Activated naive CD4-positive, alpha-beta T cell treated with anti-CD3 and anti-CD28 coated beads, Interleukin-2, amount 50 U/mL, for 72 hours (primary cell): ENCODE measurements around the gene FRAT2. TPM values are rescaled to one million over a fixed set of nuclear protein-coding genes. Genes with fewer than 3 reads are reported as not detected.
A peak's percentile ranks its signal among the peaks of the same experiment; 100 is the strongest.
"Not testable (repeated sequence)": the region's sequence is repeated elsewhere in the genome, so short reads cannot be mapped to it uniquely, and the experiment has no call there.

ENCODE experiments used
- ATAC-seq, 2 donors: fragments of 150-1000 bp; cut with Tn5 transposase; 2 replicates each; pipeline ENCODE4 v1.10.0; 2021; ENCODE audit warnings: mild to moderate bottlenecking in 2 of 2, moderate library complexity in 2 of 2
- DNase-seq, 2 donors: peaks; one replicate each; pipeline ENCODE4 v3.0.0; 2021 to 2022; ENCODE audit warnings: low spot score in 2 of 2
- H3K27ac Mint-ChIP-seq, 2 donors: one replicate each; pipeline ENCODE4 v1.8.0; 2022; ENCODE audit warnings: mild to moderate bottlenecking in 2 of 2, mixed read lengths in 2 of 2
- H3K36me3 Mint-ChIP-seq, 2 donors: one replicate each; pipeline ENCODE4 v1.8.0; 2022; ENCODE audit warnings: mixed read lengths in 2 of 2
- H3K9me3 Mint-ChIP-seq, 2 donors: one replicate each; pipeline ENCODE4 v1.8.0; 2022; ENCODE audit warnings: mixed read lengths in 2 of 2
- total RNA-seq, 2 donors: library from RNA; stranded (reverse); gene quantifications; one replicate each; pipeline ENCODE4 v1.2.3, GENCODE V29; 2022

The FRAT2 gene
- total RNA-seq, 2 donors from 2014 or later, result 6.9 to 12.5 TPM

DNA sequence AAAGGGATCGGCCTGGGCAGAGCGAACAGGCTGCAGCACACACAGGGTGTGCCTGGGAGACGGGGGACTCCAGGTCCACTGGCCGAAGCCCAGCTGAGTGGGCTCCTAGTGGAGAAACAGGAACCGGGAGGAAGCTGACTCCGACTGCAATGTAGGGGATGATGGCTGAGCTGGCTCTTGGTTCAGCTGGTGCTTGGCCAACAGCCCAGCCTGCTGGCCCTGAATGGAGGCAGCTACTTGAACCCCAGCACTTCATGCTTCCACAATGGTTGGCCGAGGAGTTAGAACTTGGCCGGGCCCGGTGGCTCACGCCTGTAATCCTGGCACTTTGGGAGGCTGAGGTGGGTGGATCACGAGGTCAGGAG, 27.0 kb upstream of the FRAT2 start:
- ATAC-seq (no peak), DNase-seq (no peak)
- peak overlapping the region in 1 of 2 donors; percentile 74 for H3K27ac Mint-ChIP-seq
- H3K36me3 Mint-ChIP-seq, result peaks cover 7 to 14% of the 10 kb centered on the region in 2 donors
- H3K9me3 Mint-ChIP-seq, result no peaks in the 10 kb centered on the region

GRCh38 chr10:97360705-97361536, 26.4 kb upstream of the FRAT2 start:
- ATAC-seq, result no peak
- H3K27ac Mint-ChIP-seq, result peak overlapping the region; percentile 29 to 90
- peaks cover 7 to 17% of the 10 kb centered on the region in 2 donors for H3K36me3 Mint-ChIP-seq
- H3K9me3 Mint-ChIP-seq, result no peaks in the 10 kb centered on the region
- no peak for DNase-seq

DNA sequence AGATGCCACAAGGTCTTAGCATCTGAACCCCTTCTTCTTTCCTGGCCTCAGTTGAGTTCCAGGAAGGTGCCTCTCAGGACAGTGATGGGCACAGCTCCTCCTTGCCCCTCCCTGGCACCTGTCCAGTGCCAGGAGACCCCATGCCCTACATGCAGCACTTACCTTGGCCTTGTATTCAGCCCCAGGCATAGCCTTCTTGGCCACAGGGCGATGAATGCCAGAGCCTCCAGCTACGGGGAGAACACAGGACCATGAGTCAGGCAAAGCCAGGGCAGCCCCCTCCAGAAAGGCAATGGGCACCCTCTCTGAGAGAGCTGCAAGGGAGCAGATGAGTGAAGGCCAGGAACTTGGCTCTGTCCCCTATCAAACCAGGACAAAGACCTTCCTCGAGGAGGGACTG, 24.3 kb upstream of the FRAT2 start:
- no peak for ATAC-seq
- DNase-seq, result no peak
- peak overlapping the region in 1 of 2 donors; percentile 37 for H3K27ac Mint-ChIP-seq
- no peaks in the 10 kb centered on the region for H3K9me3 Mint-ChIP-seq
- peaks cover 0 to 8% of the 10 kb centered on the region in 2 donors for H3K36me3 Mint-ChIP-seq

DNA sequence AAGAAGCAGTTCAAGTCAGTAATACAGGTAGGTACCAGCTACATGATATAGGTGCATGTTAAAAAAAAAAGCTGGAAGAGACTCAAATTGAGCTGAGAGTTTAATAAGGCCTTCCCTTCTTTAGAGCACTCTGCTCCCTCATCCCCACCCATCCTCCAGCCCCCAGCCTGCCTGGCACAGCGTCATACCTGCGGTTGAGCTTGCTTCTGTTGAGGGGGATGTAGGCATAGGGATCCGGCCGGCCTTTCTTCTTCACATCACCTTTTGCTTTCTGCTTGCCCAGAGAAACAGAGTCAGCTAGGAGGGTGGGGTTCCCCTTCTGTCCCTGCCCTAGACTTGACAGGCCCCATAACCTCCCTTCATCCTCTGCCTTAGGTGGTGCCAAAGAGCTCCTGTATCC, 23.8 kb upstream of the FRAT2 start:
- no peak for ATAC-seq

GRCh38 chr10:97356918-97357317, 22.4 kb upstream of the FRAT2 start:
- H3K27ac Mint-ChIP-seq, result no peak overlapping the region
- peaks cover 0 to 8% of the 10 kb centered on the region in 2 donors for H3K36me3 Mint-ChIP-seq
- no peak for ATAC-seq
- DNase-seq, result no peak
- no peaks in the 10 kb centered on the region for H3K9me3 Mint-ChIP-seq

More for the DNA sequence above, 23.8 kb upstream of the FRAT2 start:
- no peak for DNase-seq
- no peaks in the 10 kb centered on the region for H3K9me3 Mint-ChIP-seq
- H3K27ac Mint-ChIP-seq, result no peak overlapping the region
- H3K36me3 Mint-ChIP-seq, result peaks cover 0 to 8% of the 10 kb centered on the region in 2 donors

DNA sequence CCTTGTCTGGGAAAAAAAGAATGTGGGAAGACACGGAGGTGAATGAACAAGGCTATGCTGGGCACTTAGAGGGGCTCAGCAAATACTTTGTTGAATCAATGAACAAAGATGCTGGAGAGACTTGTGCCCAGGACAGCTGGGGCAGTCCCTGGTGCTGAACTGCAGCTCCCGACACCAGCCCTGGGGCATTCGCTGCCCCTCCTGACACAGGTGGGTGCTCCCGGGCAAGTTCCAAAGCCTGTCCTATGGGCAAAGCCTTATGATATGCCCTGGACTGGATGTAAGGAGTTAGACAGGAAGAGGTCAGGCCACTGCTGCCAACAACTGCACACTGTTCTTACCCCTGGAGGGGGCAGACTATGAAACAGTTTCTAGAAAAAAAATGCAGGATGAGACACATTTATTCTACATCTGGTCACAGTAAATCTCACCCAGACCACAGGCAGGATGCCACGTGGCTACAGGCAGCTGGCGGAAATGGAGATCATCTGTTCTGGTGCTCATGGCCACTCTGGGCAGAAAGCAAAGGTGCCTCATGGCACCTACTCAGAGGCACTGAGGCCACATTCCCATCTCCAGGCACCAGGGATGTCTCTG, 21.9 kb upstream of the FRAT2 start:
- no peaks in the 10 kb centered on the region for H3K9me3 Mint-ChIP-seq
- no peak for DNase-seq
- peak overlapping the region; percentile 59 to 61 for H3K27ac Mint-ChIP-seq
- peaks cover 0 to 8% of the 10 kb centered on the region in 2 donors for H3K36me3 Mint-ChIP-seq
- no peak for ATAC-seq

DNA sequence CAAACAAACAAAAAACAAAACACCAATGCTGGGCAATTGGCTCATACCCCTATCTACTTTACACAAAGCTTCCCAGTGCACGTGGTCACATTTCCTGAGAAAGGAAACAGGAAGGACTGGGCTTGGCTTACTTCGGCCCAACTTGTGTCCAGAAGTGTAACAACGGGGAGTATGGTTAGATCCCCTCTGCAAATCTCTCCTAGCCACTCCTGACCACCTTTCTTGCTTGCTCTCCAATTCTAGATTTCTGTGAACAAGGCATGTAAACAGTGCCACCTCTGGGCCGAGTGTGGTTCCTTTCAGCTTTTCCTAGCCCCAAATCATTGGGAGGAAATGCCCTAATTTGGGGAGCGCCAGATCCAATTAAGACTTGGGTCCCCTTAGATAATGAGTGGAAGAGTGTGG, 21.0 kb upstream of the FRAT2 start:
- H3K27ac Mint-ChIP-seq, result peak overlapping the region in 1 of 2 donors; percentile 63
- peaks cover 0 to 8% of the 10 kb centered on the region in 2 donors for H3K36me3 Mint-ChIP-seq
- H3K9me3 Mint-ChIP-seq, result no peaks in the 10 kb centered on the region
- DNase-seq (no peak), ATAC-seq (no peak)

DNA sequence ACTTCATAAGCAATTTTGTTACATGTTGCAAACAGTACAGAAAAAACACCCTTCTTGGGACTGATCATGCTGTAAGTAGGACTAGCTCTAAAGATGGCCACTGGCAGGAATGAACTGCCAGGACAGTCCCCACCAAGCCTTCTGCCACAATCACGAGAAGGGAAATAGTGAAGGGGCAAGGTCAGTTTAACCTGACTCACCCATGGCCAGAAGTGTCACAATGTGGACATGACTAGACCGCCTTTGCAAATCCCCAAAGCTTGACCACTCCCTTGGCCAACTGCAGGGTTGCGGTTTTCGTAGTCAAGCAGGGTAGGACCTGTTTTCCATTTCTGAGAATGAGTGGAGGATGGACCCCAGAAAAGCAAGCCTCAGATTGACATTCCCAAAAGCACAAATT, 19.4 kb upstream of the FRAT2 start:
- Mint-ChIP-seq H3K9me3 (no peaks in the 10 kb centered on the region), H3K27ac (no peak overlapping the region), H3K36me3 (peaks cover 0 to 8% of the 10 kb centered on the region in 2 donors)
- ATAC-seq (no peak), DNase-seq (no peak)

- no peak overlapping the region for H3K27ac Mint-ChIP-seq
These were observed 15.4 kb upstream of the FRAT2 start for GRCh38 chr10:97349752-97350513.

GRCh38 chr10:97347317-97347716, 12.8 kb upstream of the FRAT2 start:
- Mint-ChIP-seq H3K9me3 (no peaks in the 10 kb centered on the region), H3K27ac (no peak overlapping the region), H3K36me3 (no peaks in the 10 kb centered on the region)
- ATAC-seq, result no peak
- no peak for DNase-seq

More at GRCh38 chr10:97349752-97350513, 15.4 kb upstream of the FRAT2 start:
- DNase-seq (no peak), ATAC-seq (no peak)
- Mint-ChIP-seq H3K9me3 (no peaks in the 10 kb centered on the region), H3K36me3 (no peaks in the 10 kb centered on the region)

GRCh38 chr10:97343664-97344063, 9.1 kb upstream of the FRAT2 start:
- not testable (repeated sequence) for H3K9me3 Mint-ChIP-seq, DNase-seq, H3K27ac Mint-ChIP-seq, ATAC-seq, H3K36me3 Mint-ChIP-seq

- Mint-ChIP-seq H3K36me3 (no peaks in the 10 kb centered on the region), H3K9me3 (no peaks in the 10 kb centered on the region), H3K27ac (peak overlapping the region in 1 of 2 donors; percentile 20)
- ATAC-seq, result no peak
- no peak for DNase-seq
These were observed 6.9 kb upstream of the FRAT2 start for GRCh38 chr10:97341416-97341815.

- Mint-ChIP-seq H3K27ac (no peak overlapping the region), H3K36me3 (peaks cover 6 to 7% of the 10 kb centered on the region in 2 donors), H3K9me3 (no peaks in the 10 kb centered on the region)
- DNase-seq, result no peak
- no peak for ATAC-seq
These were observed 3.5 kb upstream of the FRAT2 start for GRCh38 chr10:97338041-97338440.

GRCh38 chr10:97336942-97337831, 2.7 kb upstream of the FRAT2 start:
- no peaks in the 10 kb centered on the region for H3K9me3 Mint-ChIP-seq
- DNase-seq (no peak), ATAC-seq (no peak)
- peaks cover 8 to 15% of the 10 kb centered on the region in 2 donors for H3K36me3 Mint-ChIP-seq
- no peak overlapping the region for H3K27ac Mint-ChIP-seq

DNA sequence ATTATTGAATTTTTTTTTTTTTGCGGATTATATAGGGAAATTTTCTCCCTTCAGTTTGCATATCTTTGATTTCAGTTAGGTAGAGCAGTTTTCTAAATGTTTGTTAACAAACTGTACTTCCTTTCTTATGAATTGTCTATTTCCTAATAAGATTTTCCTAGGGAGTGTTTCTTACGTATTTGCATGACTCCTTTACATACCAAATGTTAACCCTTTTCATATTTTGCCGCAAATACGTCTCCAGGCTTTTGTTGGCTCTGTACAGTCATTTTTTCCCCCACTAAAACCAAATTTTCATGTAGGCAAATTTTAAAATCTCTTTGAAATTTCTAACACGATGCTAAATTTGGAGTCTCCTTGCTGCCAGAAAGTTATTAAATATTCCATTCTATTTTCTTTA, 1.9 kb upstream of the FRAT2 start:
- Mint-ChIP-seq H3K36me3 (peaks cover 9 to 17% of the 10 kb centered on the region in 2 donors), H3K9me3 (no peaks in the 10 kb centered on the region), H3K27ac (no peak overlapping the region)
- DNase-seq, result no peak
- no peak for ATAC-seq

DNA sequence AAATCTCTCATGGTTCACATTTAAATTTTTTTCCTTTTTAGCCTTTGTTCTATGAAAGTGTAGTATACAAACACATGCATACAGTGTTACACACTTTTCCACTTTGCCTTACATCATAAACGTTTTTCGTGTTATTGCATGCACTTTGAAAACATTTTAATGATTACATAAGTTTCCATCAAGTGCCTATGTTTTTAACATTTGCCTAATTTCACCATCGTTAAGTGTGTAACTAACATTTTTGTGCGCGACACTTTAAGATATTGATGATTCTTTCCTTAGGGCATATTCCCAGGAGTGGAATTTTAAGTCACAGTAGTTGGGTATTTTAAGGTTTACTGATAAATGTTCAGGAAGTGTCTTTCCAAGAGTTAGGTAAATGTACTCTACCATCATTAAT, 1.5 kb upstream of the FRAT2 start:
- peaks cover 14 to 17% of the 10 kb centered on the region in 2 donors for H3K36me3 Mint-ChIP-seq
- no peak for DNase-seq
- H3K9me3 Mint-ChIP-seq, result no peaks in the 10 kb centered on the region
- no peak for ATAC-seq
- no peak overlapping the region for H3K27ac Mint-ChIP-seq
